HFF-Myc (cell line): ENCODE measurements around the gene IST1.

Experiments used
- DNase-seq: peaks from one replicate; pipeline ENCODE4 v3.0.0-alpha.2; 2011; ENCODE audit warnings: low read depth; ENCODE audit errors: extremely low read depth
- H3K4me3 ChIP-seq: replicated peaks from 2 replicates; pipeline ENCODE4 v1.5.1; 2011; ENCODE audit warnings: low read depth, mild to moderate bottlenecking, control low read depth, low read length
- CTCF ChIP-seq: IDR thresholded peaks from 2 replicates; pipeline ENCODE4 v1.5.1; 2012; ENCODE audit warnings: mild to moderate bottlenecking, low read depth, low read length, control low read depth; ENCODE audit errors: missing control alignments

The IST1 gene

GRCh38 chr16:71927383-71927782 lies 32.1 kb downstream of the IST1 start:
- DNase-seq = peak; percentile 92
- no peak overlapping the region for H3K4me3 ChIP-seq
- TF ChIP-seq CTCF = no peak

GRCh38 chr16:71927787-71928186 lies 32.5 kb downstream of the IST1 start:
- DNase-seq = no peak
- H3K4me3 ChIP-seq = no peak overlapping the region
- no peak for TF ChIP-seq CTCF

- H3K4me3 ChIP-seq = no peak overlapping the region
- no peak for TF ChIP-seq CTCF
- peak; percentile 21 for DNase-seq
These were observed 33.7 kb downstream of the IST1 start for GRCh38 chr16:71929048-71929447.

GRCh38 chr16:71930013-71930563 lies 34.8 kb downstream of the IST1 start:
- no peak for TF ChIP-seq CTCF
- no peak overlapping the region for H3K4me3 ChIP-seq
- DNase-seq = no peak

GRCh38 chr16:71931001-71931400 lies 35.7 kb downstream of the IST1 start:
- TF ChIP-seq CTCF = no peak
- DNase-seq = no peak
- no peak overlapping the region for H3K4me3 ChIP-seq

GRCh38 chr16:71931599-71931998 lies 36.3 kb downstream of the IST1 start:
- no peak for TF ChIP-seq CTCF
- no peak overlapping the region for H3K4me3 ChIP-seq
- DNase-seq = no peak

- no peak for DNase-seq
- TF ChIP-seq CTCF = no peak
- H3K4me3 ChIP-seq = no peak overlapping the region
These were observed 37.7 kb downstream of the IST1 start for GRCh38 chr16:71933017-71933416.
